ENCODE measurements around the gene MRPL32.

GRCh38 chr7:42986213-42986612 lies 54.0 kb downstream of the MRPL32 start:
- TF ChIP-seq CTCF (IDR thresholded peaks at IDR 0.05): no peak
- TF ChIP-seq POLR2A (IDR thresholded peaks at IDR 0.05): no peak

Data from body of pancreas (tissue), 4 donors.